SU-DHL-6 (cell line): Measurements from ENCODE around the gene SPAG4.

Source experiments
- CTCF ChIP-seq: fragments of 200-600 bp; sonication (generic); IDR thresholded peaks from one replicate; pipeline ENCODE4 v1.5.1; 2017; ENCODE audit warnings: antibody characterized with exemption, mild to moderate bottlenecking, low read length, moderate library complexity; ENCODE audit not compliant: insufficient read depth, poor library complexity, severe bottlenecking
- EZH2phosphoT487 ChIP-seq: fragments of 200-600 bp; sonication (generic), shearing (Covaris generic); conservative IDR thresholded peaks from 2 replicates; pipeline ENCODE4 v1.6.1; 2018; ENCODE audit warnings: mild to moderate bottlenecking, antibody characterized with exemption, low read length, moderate library complexity, mixed read lengths

GRCh38 chr20:35606127-35606526 is 9.5 kb upstream of the SPAG4 start:
- TF ChIP-seq CTCF (no peak), EZH2phosphoT487 (no peak)
